ENCODE results near the gene HLTF. TPM values are rescaled to one million over a fixed set of nuclear protein-coding genes. Genes with fewer than 3 reads are reported as not detected.
A peak's percentile ranks its signal among the peaks of the same experiment; 100 is the strongest.

The HLTF gene
- total RNA-seq, 1 donor from 2014 or later: 42.8 TPM

- no peak for DNase-seq (ENCODE audit: low spot score, unreplicated experiment)
- Mint-ChIP-seq H3K36me3 (ENCODE audit: insufficient read depth) (peaks cover 18% of the 10 kb centered on the region), H3K4me1 (ENCODE audit: low read depth) (peaks cover 8% of the 10 kb centered on the region), H3K4me3 (ENCODE audit: low read depth) (peak overlapping the region; percentile 97), H3K27me3 (no peaks in the 10 kb centered on the region), H3K27ac (peak overlapping the region; percentile 97), H3K9me3 (ENCODE audit: low read depth) (peaks cover 4% of the 10 kb centered on the region)
- TF ChIP-seq, protein P1, sequence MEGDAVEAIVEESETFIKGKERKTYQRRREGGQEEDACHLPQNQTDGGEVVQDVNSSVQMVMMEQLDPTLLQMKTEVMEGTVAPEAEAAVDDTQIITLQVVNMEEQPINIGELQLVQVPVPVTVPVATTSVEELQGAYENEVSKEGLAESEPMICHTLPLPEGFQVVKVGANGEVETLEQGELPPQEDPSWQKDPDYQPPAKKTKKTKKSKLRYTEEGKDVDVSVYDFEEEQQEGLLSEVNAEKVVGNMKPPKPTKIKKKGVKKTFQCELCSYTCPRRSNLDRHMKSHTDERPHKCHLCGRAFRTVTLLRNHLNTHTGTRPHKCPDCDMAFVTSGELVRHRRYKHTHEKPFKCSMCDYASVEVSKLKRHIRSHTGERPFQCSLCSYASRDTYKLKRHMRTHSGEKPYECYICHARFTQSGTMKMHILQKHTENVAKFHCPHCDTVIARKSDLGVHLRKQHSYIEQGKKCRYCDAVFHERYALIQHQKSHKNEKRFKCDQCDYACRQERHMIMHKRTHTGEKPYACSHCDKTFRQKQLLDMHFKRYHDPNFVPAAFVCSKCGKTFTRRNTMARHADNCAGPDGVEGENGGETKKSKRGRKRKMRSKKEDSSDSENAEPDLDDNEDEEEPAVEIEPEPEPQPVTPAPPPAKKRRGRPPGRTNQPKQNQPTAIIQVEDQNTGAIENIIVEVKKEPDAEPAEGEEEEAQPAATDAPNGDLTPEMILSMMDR (IDR thresholded peaks at IDR 0.05; ENCODE audit: unreplicated experiment): no peak
These were observed 503 bp downstream of the HLTF start for GRCh38 chr3:149085828-149086231.

DNA sequence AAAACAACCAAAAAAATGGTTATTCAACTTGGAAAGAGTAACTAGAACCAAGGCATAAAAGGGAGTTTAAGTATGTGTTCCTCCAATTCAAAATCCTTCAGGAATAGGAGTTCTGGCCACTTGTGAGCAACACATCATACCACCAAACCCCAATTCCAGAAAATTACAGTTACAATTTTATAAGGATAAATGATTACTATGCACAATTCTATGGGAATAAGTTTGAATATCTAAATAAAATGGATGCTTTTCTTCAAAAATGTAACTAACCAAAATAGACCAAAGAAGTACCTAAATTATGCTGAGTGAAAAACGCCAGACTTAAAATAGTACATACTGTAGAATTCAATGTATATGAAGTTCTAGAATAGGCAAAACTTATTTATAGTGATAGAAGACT is 4.6 kb downstream of the HLTF start:
- no peak overlapping the region for H3K4me3 Mint-ChIP-seq (ENCODE audit: low read depth)
- H3K36me3 Mint-ChIP-seq (ENCODE audit: insufficient read depth): peaks cover 21% of the 10 kb centered on the region
- peaks cover 9% of the 10 kb centered on the region for H3K4me1 Mint-ChIP-seq (ENCODE audit: low read depth)
- DNase-seq (ENCODE audit: low spot score, unreplicated experiment): no peak
- H3K9me3 Mint-ChIP-seq (ENCODE audit: low read depth): peaks cover 3% of the 10 kb centered on the region
- no peak overlapping the region for H3K27ac Mint-ChIP-seq
- H3K27me3 Mint-ChIP-seq: no peaks in the 10 kb centered on the region
- TF ChIP-seq, protein P1 (IDR thresholded peaks at IDR 0.05; ENCODE audit: unreplicated experiment): no peak

GRCh38 chr3:149080699-149081091 is 5.6 kb downstream of the HLTF start:
- no peak for DNase-seq (ENCODE audit: low spot score, unreplicated experiment)
- Mint-ChIP-seq H3K9me3 (ENCODE audit: low read depth) (no peaks in the 10 kb centered on the region), H3K4me3 (ENCODE audit: low read depth) (no peak overlapping the region), H3K27ac (no peak overlapping the region), H3K27me3 (no peaks in the 10 kb centered on the region), H3K36me3 (ENCODE audit: insufficient read depth) (peaks cover 19% of the 10 kb centered on the region), H3K4me1 (ENCODE audit: low read depth) (peaks cover 9% of the 10 kb centered on the region)
- TF ChIP-seq, protein P1 (IDR thresholded peaks at IDR 0.05; ENCODE audit: unreplicated experiment): no peak

GRCh38 chr3:149080011-149080698 is 6.2 kb downstream of the HLTF start:
- Mint-ChIP-seq H3K9me3 (ENCODE audit: low read depth) (no peaks in the 10 kb centered on the region), H3K4me1 (ENCODE audit: low read depth) (peaks cover 6% of the 10 kb centered on the region), H3K4me3 (ENCODE audit: low read depth) (no peak overlapping the region), H3K27me3 (no peaks in the 10 kb centered on the region), H3K27ac (no peak overlapping the region), H3K36me3 (ENCODE audit: insufficient read depth) (peaks cover 19% of the 10 kb centered on the region)
- TF ChIP-seq, protein P1 (IDR thresholded peaks at IDR 0.05; ENCODE audit: unreplicated experiment): no peak
- DNase-seq (ENCODE audit: low spot score, unreplicated experiment): no peak

- peaks cover 13% of the 10 kb centered on the region for H3K36me3 Mint-ChIP-seq (ENCODE audit: insufficient read depth)
- TF ChIP-seq, protein P1 (IDR thresholded peaks at IDR 0.05; ENCODE audit: unreplicated experiment): no peak
- no peak for DNase-seq (ENCODE audit: low spot score, unreplicated experiment)
- H3K9me3 Mint-ChIP-seq (ENCODE audit: low read depth): no peaks in the 10 kb centered on the region
- no peak overlapping the region for H3K27ac Mint-ChIP-seq
- no peaks in the 10 kb centered on the region for H3K27me3 Mint-ChIP-seq
- H3K4me1 Mint-ChIP-seq (ENCODE audit: low read depth): peaks cover 1% of the 10 kb centered on the region
- H3K4me3 Mint-ChIP-seq (ENCODE audit: low read depth): no peak overlapping the region
These were observed 8.7 kb downstream of the HLTF start for GRCh38 chr3:149077628-149078027.

Data from progenitor cell of endocrine pancreas (in vitro differentiated cells).